H1 (cell line): ENCODE measurements around the gene DEPP1. TPM values are rescaled to one million over a fixed set of nuclear protein-coding genes. Genes with fewer than 3 reads are reported as not detected.

ENCODE experiments used
- CTCF ChIA-PET: fragments of 300-600 bp; sonication (Branson Sonifier 250); formaldehyde crosslinking; loops from one replicate; lab custom pipeline; 2021; ENCODE audit not compliant: partially characterized antibody; lab: Charles Lee
- POLR2A ChIA-PET: fragments of 300-600 bp; sonication (Branson Sonifier 250); formaldehyde crosslinking; loops from one replicate; lab custom pipeline; 2021; ENCODE audit warnings: inconsistent platforms; ENCODE audit not compliant: partially characterized antibody; lab: Charles Lee
- DNase-seq, 2 experiments: peaks; one replicate each; pipeline versions ENCODE4 v3.0.0 to v3.0.0-alpha.2; 2010 to 2022; ENCODE audit warnings: low spot score in 2 of 2, low read depth in 1 of 2, mixed read lengths in 1 of 2
- FAIRE-seq: peaks from 2 replicates; lab custom pipeline; 2011; peaks lifted over from hg19 to GRCh38; lab: Jason Lieb, UNC
- H2AFZ ChIP-seq: 2 replicates; pipeline ENCODE4 v1.8.1; 2012; ENCODE audit warnings: low read length, inconsistent platforms
- H2AK5ac ChIP-seq: 2 replicates; pipeline ENCODE4 v1.6.1; 2013; ENCODE audit warnings: low read depth, low read length
- H2BK120ac ChIP-seq: replicated peaks from 2 replicates; pipeline ENCODE3; 2013; ENCODE audit warnings: low read depth, low read length, inconsistent platforms
- H2BK12ac ChIP-seq: 2 replicates; pipeline ENCODE4 v1.6.1; 2013; ENCODE audit warnings: low read depth, low read length
- H2BK15ac ChIP-seq: 2 replicates; pipeline ENCODE4 v1.6.1; 2013; ENCODE audit warnings: low read length
- H2BK20ac ChIP-seq: 2 replicates; pipeline ENCODE4 v1.6.1; 2013; ENCODE audit warnings: low read length
- H2BK5ac ChIP-seq: 2 replicates; pipeline ENCODE4 v1.6.1; 2013; ENCODE audit warnings: low read depth, low read length
- H3K14ac ChIP-seq: 2 replicates; pipeline ENCODE4 v1.6.1; 2013; ENCODE audit warnings: inconsistent platforms; ENCODE audit not compliant: insufficient read length
- H3K18ac ChIP-seq: 2 replicates; pipeline ENCODE4 v1.6.1; 2013; ENCODE audit warnings: low read length; ENCODE audit errors: extremely low read depth
- H3K23ac ChIP-seq: 2 replicates; pipeline ENCODE4 v1.6.1; 2013; ENCODE audit warnings: inconsistent platforms; ENCODE audit not compliant: insufficient read length
- H3K23me2 ChIP-seq: 2 replicates; pipeline ENCODE4 v1.6.1; 2013; ENCODE audit warnings: low read depth, low read length
- H3K27ac ChIP-seq: 2 replicates; pipeline ENCODE4 v1.6.1; 2011; ENCODE audit warnings: low read depth, low read length, inconsistent platforms
- H3K27me3 ChIP-seq, 4 experiments: replicated peaks in 1 of 4; 1 replicate in 1 of 4; 2 replicates in 3 of 4; pipeline versions ENCODE4 v1.6.1 to v1.8.1; 2011 to 2013; ENCODE audit warnings: low read length in 3 of 4, mild to moderate bottlenecking in 3 of 4, inconsistent platforms in 2 of 4, mixed read lengths in 2 of 4, moderate library complexity in 1 of 4; ENCODE audit not compliant: control insufficient read depth in 3 of 4, insufficient read depth in 3 of 4; ENCODE audit errors: extremely low read depth in 1 of 4
- H3K36me3 ChIP-seq, 4 experiments: 2 replicates each; pipeline versions ENCODE4 v1.6.1 to v1.8.1; 2011 to 2013; ENCODE audit warnings: mild to moderate bottlenecking in 4 of 4, low read length in 3 of 4, moderate library complexity in 2 of 4, control low read depth in 1 of 4, inconsistent platforms in 1 of 4; ENCODE audit not compliant: insufficient read depth in 4 of 4, control insufficient read depth in 2 of 4
- H3K4ac ChIP-seq: replicated peaks from 2 replicates; pipeline ENCODE3; 2013; ENCODE audit warnings: low read length, low read depth, mixed read lengths, inconsistent platforms; ENCODE audit not compliant: insufficient read length
- H3K4me1 ChIP-seq, 4 experiments: replicated peaks in 1 of 4; 1 replicate in 1 of 4; 2 replicates in 3 of 4; pipeline versions ENCODE4 v1.6.1 to v1.8.1; 2011 to 2013; ENCODE audit warnings: low read length in 3 of 4, inconsistent platforms in 2 of 4, mixed read lengths in 1 of 4; ENCODE audit not compliant: insufficient read depth in 4 of 4, control insufficient read depth in 3 of 4
- H3K4me2 ChIP-seq, 2 experiments: 2 replicates each; pipeline versions ENCODE4 v1.6.1 to v1.8.1; 2011 to 2013; ENCODE audit warnings: low read depth in 2 of 2, low read length in 2 of 2, control low read depth in 1 of 2, inconsistent platforms in 1 of 2, mild to moderate bottlenecking in 1 of 2; ENCODE audit not compliant: insufficient read depth in 1 of 2
- H3K4me3 ChIP-seq, 4 experiments: fragments of 200-600, 300-600 bp in 1 of 4; sonication (generic), shearing (Covaris generic), sonication (Bioruptor Twin) in 1 of 4; 2 replicates each; pipeline versions ENCODE4 v1.5.1 to v1.8.1; 2011 to 2016; ENCODE audit warnings: low read length in 4 of 4, low read depth in 3 of 4, control low read depth in 2 of 4, inconsistent platforms in 2 of 4, mild to moderate bottlenecking in 2 of 4, mixed read lengths in 1 of 4, moderate library complexity in 1 of 4; ENCODE audit not compliant: insufficient read depth in 2 of 4; ENCODE audit errors: extremely low read depth in 1 of 4
- H3K56ac ChIP-seq: replicated peaks from 2 replicates; pipeline ENCODE3; 2013; ENCODE audit warnings: low read depth, mild to moderate bottlenecking, mixed read lengths, low read length, inconsistent platforms; ENCODE audit not compliant: insufficient read length
- H3K79me1 ChIP-seq: 2 replicates; pipeline ENCODE4 v1.6.1; 2013; ENCODE audit warnings: low read depth, low read length, control low read depth
- H3K79me2 ChIP-seq, 2 experiments: 2 replicates each; pipeline versions ENCODE4 v1.6.1 to v1.8.1; 2012 to 2013; ENCODE audit warnings: low read length in 2 of 2, mild to moderate bottlenecking in 2 of 2, inconsistent platforms in 1 of 2; ENCODE audit not compliant: insufficient read depth in 2 of 2, control insufficient read depth in 1 of 2
- H3K9ac ChIP-seq, 4 experiments: replicated peaks in 1 of 4; 1 replicate in 1 of 4; 2 replicates in 3 of 4; pipeline versions ENCODE4 v1.6.1 to v1.8.1; 2011 to 2013; ENCODE audit warnings: low read depth in 3 of 4, low read length in 3 of 4, control low read depth in 2 of 4, mild to moderate bottlenecking in 2 of 4, moderate library complexity in 2 of 4, inconsistent platforms in 1 of 4; ENCODE audit errors: extremely low read depth in 1 of 4
- H3K9me3 ChIP-seq, 2 experiments: 2 replicates each; pipeline versions ENCODE4 v1.6.1 to v1.8.1; 2012 to 2013; ENCODE audit warnings: mild to moderate bottlenecking in 2 of 2, moderate library complexity in 2 of 2, control low read depth in 1 of 2, inconsistent platforms in 1 of 2, low read depth in 1 of 2, low read length in 1 of 2, mixed read lengths in 1 of 2; ENCODE audit not compliant: insufficient read depth in 2 of 2
- H4K20me1 ChIP-seq, 2 experiments: replicated peaks in 1 of 2; 2 replicates each; pipeline versions ENCODE3 to v1.8.1; 2011 to 2013; ENCODE audit warnings: inconsistent platforms in 2 of 2, low read length in 2 of 2, mild to moderate bottlenecking in 1 of 2; ENCODE audit not compliant: insufficient read depth in 2 of 2, control insufficient read depth in 1 of 2
- H4K5ac ChIP-seq: 2 replicates; pipeline ENCODE4 v1.6.1; 2013; ENCODE audit warnings: low read length, low read depth, mixed read lengths, inconsistent platforms; ENCODE audit not compliant: insufficient read length
- H4K8ac ChIP-seq: 2 replicates; pipeline ENCODE4 v1.8.0; 2013; ENCODE audit warnings: mild to moderate bottlenecking, moderate library complexity, low read length, inconsistent platforms; ENCODE audit not compliant: insufficient read depth; ENCODE audit errors: extremely low read depth
- H4K91ac ChIP-seq: replicated peaks from 2 replicates; pipeline ENCODE3; 2013; ENCODE audit warnings: low read length, mixed read lengths, inconsistent platforms; ENCODE audit not compliant: insufficient read length
- ASH2L ChIP-seq: fragments of 200-600, 300-600 bp; sonication (generic); IDR thresholded peaks from one replicate; pipeline ENCODE4 v1.7.1; 2017; ENCODE audit warnings: low read length
- BACH1 ChIP-seq: IDR thresholded peaks from 2 replicates; pipeline ENCODE4 v1.6.1; 2012; ENCODE audit warnings: low read length, improper control_type of control experiment
- GTF2F1 ChIP-seq: IDR thresholded peaks from 2 replicates; pipeline ENCODE4 v1.6.1; 2012; ENCODE audit warnings: low read depth, low read length, improper control_type of control experiment, borderline replicate concordance
- RBBP5 ChIP-seq: IDR thresholded peaks from 2 replicates; pipeline ENCODE4 v1.7.1; 2012; ENCODE audit warnings: low read depth, mild to moderate bottlenecking, inconsistent platforms, low read length, moderate library complexity, borderline replicate concordance
- RFX5 ChIP-seq: IDR thresholded peaks from 2 replicates; pipeline ENCODE4 v1.6.1; 2011; ENCODE audit warnings: low read depth, low read length, improper control_type of control experiment, borderline replicate concordance
- SIN3A ChIP-seq, 2 experiments: IDR thresholded peaks in 1 of 2; conservative IDR thresholded peaks in 1 of 2; 2 replicates each; pipeline ENCODE4 v1.6.1; 2011 to 2012; ENCODE audit warnings: low read length in 2 of 2, improper control_type of control experiment in 1 of 2, low read depth in 1 of 2, mild to moderate bottlenecking in 1 of 2
- SP4 ChIP-seq: IDR thresholded peaks from 2 replicates; pipeline ENCODE4 v1.6.1; 2012; ENCODE audit warnings: low read length, inconsistent platforms
- TAF1 ChIP-seq: IDR thresholded peaks from 2 replicates; pipeline ENCODE4 v1.6.1; 2011; ENCODE audit warnings: mild to moderate bottlenecking, low read depth, low read length
- YY1 ChIP-seq: IDR thresholded peaks from 2 replicates; pipeline ENCODE4 v1.6.1; 2011; ENCODE audit warnings: low read depth, mild to moderate bottlenecking, low read length
- ZNF274 ChIP-seq: IDR thresholded peaks from 2 replicates; pipeline ENCODE4 v1.7.0; 2012; ENCODE audit warnings: low read length, borderline replicate concordance; ENCODE audit errors: extremely low read depth
- WGBS, 2 experiments: shearing (Covaris generic) in 1 of 2; methylation state at CpG; one replicate each; pipeline versions ENCODE4 v1.1.6 to v1.1.7; 2013 to 2015; ENCODE audit warnings: low lambda C conversion rate in 2 of 2, mixed read lengths in 2 of 2, inconsistent platforms in 1 of 2, low coverage in 1 of 2, missing lambda C conversion rate in 1 of 2; ENCODE audit not compliant: insufficient replicate concordance in 2 of 2, insufficient coverage in 1 of 2, insufficient read length in 1 of 2; ENCODE audit errors: extremely low coverage in 1 of 2, missing lambda C conversion rate in 1 of 2; 5-methylcytosine and 5-hydroxymethylcytosine counted together
- polyA plus RNA-seq, 7 experiments: library from polyadenylated mRNA; depleted of rRNA in 3 of 7; stranded (reverse) in 5 of 7; unstranded in 2 of 7; fragments of >200 nt in 5 of 7; fragments of 200-250 nt in 2 of 7; gene quantifications; 1 replicate in 5 of 7; 2 replicates in 1 of 7; 4 replicates in 1 of 7; pipeline versions ENCODE4 v1.2.1 to v1.2.3, GENCODE V29; 2011 to 2013; ENCODE audit warnings: missing spikeins in 2 of 7, mixed read lengths in 2 of 7
- total RNA-seq: library from RNA; stranded (reverse); fragmentation: NEBNext Ultra II Directional; extraction: Animal tissue kit (Norgen Biotek cat#: 25700); gene quantifications from 2 replicates; pipeline ENCODE4 v1.2.1, GENCODE V29; 2021
- TF ChIP-seq, protein P1 (sequence below): IDR thresholded peaks from 2 replicates; pipeline ENCODE4 v1.6.1; 2012; ENCODE audit warnings: inconsistent platforms

The DEPP1 gene
- total and polyA plus RNA-seq, 2 of the 8 experiments (the other 6 are each of a cell fraction or from before 2014, with no cell fraction given): 0.67 to 4.5 TPM

DNA sequence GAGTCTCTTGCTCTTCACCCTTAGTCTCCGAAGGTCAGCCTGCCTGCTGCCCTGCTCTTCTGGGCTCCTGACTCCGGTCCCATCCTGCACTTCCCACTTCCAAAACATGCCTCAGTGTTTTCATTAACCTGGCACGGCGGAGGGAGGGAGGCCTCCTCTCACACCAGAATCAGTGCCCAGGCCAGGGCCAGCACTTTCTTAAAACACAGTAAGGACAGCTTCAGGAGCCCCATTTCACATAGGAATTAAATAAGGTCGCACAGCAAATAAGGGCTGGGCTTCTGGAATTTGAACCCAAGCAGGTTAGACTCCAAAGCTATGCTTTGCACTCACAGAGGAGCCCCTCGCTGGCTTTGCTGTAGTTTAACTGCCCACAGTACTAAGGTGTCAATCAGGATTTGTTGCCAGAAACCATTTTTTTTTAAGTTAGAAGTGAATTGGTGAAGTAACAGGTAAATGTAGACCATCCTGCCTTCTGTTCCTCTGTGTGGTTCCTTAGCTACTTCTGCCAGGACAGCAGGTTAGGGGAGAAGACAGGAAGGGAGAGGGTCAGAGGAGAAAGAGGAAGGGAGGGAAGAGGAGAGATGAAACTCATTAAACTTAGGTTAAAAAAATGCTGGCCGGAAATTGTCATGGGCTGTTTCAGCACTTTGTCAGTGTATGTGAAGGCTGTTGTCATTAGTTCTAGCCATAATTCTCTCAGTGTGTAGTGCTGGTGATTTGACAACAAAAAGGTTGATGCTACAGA is 18.0 kb downstream of the DEPP1 start:
- Histone ChIP-seq H3K23ac (no peak overlapping the region), H3K23me2 (peaks cover 8% of the 10 kb centered on the region), H3K27ac (no peak overlapping the region), H3K79me2 (no peaks in the 10 kb centered on the region; a peak in 1 of 4 replicates), H2BK12ac (no peak overlapping the region), H3K4me2 (peak overlapping the region; percentile 90 to 97), H2BK20ac (peak overlapping the region; percentile 15; the same call in 1 of the 2 replicates), H3K4me1 (peaks cover 23 to 42% (median 31%) of the 10 kb centered on the region in 4 experiments), H3K9me3 (no peaks in the 10 kb centered on the region), H4K8ac (no peak overlapping the region), H2BK5ac (no peak overlapping the region), H3K9ac (peak overlapping the region in 1 of 4 experiments; percentile 28; a peak in 2 of 7 replicates), H3K56ac (no peak overlapping the region), H3K27me3 (peaks cover 0 to 7% (median 3%) of the 10 kb centered on the region in 4 experiments; a peak in 4 of 7 replicates), H4K5ac (no peak overlapping the region), H4K20me1 (no peaks in the 10 kb centered on the region), H3K79me1 (no peaks in the 10 kb centered on the region), H3K4me3 (peak overlapping the region in 2 of 4 experiments; percentile 77 to 87; a peak in 4 of 8 replicates), H2AFZ (no peak overlapping the region), H3K18ac (no peak overlapping the region), H3K4ac (no peak overlapping the region), H2BK15ac (peak overlapping the region; percentile 62; the same call in 1 of the 2 replicates), H2BK120ac (no peak overlapping the region), H3K36me3 (no peaks in the 10 kb centered on the region), H4K91ac (no peak overlapping the region), H3K14ac (no peak overlapping the region), H2AK5ac (no peak overlapping the region)
- FAIRE-seq (no peak), DNase-seq (peak in 1 of 2 experiments; percentile 38)
- ChIA-PET POLR2A (interaction anchor here (0.8 to 1.3 kb wide), 3 partner anchors 17 to 40 kb away, joined by 3 to 5 read pairs (median 4); no protein-coding TSS in a partner anchor), CTCF (interaction anchor here (10.7 to 11.2 kb wide), 3 partner anchors 9 to 31 kb away, joined by 84 to 143 read pairs (median 119); no protein-coding TSS in a partner anchor)
- 85% methylated on average over 7 of the region's 7 CpGs; no CpG with 5 or more reads in 1 of the 2 experiments for WGBS, 2 experiments
- TF ChIP-seq, protein P1, sequence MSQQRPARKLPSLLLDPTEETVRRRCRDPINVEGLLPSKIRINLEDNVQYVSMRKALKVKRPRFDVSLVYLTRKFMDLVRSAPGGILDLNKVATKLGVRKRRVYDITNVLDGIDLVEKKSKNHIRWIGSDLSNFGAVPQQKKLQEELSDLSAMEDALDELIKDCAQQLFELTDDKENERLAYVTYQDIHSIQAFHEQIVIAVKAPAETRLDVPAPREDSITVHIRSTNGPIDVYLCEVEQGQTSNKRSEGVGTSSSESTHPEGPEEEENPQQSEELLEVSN: no peak
- TF ChIP-seq YY1: no peak
- no peak for TF ChIP-seq ZNF274
- no peak for TF ChIP-seq RBBP5
- TF ChIP-seq SP4: no peak
- no peak for TF ChIP-seq RFX5
- TF ChIP-seq BACH1: no peak
- TF ChIP-seq ASH2L: no peak
- no peak for TF ChIP-seq TAF1
- TF ChIP-seq SIN3A (conservative IDR thresholded peaks at IDR 0.05 in 1 of 2, IDR thresholded peaks at IDR 0.05 in 1 of 2; ENCODE audit: low read depth in 1 of 2, low read length in 2 of 2): no peak
- no peak for TF ChIP-seq GTF2F1
